CD14-positive monocyte (primary cell): Measurements from ENCODE around the gene RPGRIP1. TPM values are rescaled to one million over a fixed set of nuclear protein-coding genes. Genes with fewer than 3 reads are reported as not detected.

Experiments used
- DNase-seq, 3 donors: peaks; one replicate each; pipeline ENCODE4 v3.0.0-alpha.2; 2011 to 2022
- H2AFZ ChIP-seq: 2 replicates; pipeline ENCODE4 v1.6.0; 2012; ENCODE audit warnings: mild to moderate bottlenecking, low read depth, low read length, inconsistent platforms; ENCODE audit not compliant: insufficient read depth, poor library complexity, severe bottlenecking
- H3K27ac ChIP-seq, 2 donors: 1 replicate in 1 of 2; 2 replicates in 1 of 2; pipeline ENCODE4 v1.5.1; 2012 to 2013; ENCODE audit warnings: low read length in 2 of 2, control low read depth in 1 of 2, inconsistent platforms in 1 of 2, low read depth in 1 of 2, mild to moderate bottlenecking in 1 of 2
- H3K27me3 ChIP-seq, 2 donors: one replicate each; pipeline versions ENCODE4 v1.6.0 to v1.6.1; 2011 to 2013; ENCODE audit warnings: low read length in 2 of 2; ENCODE audit not compliant: control insufficient read depth in 2 of 2, insufficient read depth in 2 of 2
- H3K36me3 ChIP-seq, 2 donors: replicated peaks in 1 of 2; 1 replicate in 1 of 2; 2 replicates in 1 of 2; pipeline versions ENCODE4 v1.5.1 to v1.6.1; 2012 to 2013; ENCODE audit warnings: low read length in 2 of 2, control low read depth in 1 of 2, inconsistent platforms in 1 of 2, mild to moderate bottlenecking in 1 of 2; ENCODE audit not compliant: insufficient read depth in 2 of 2, control insufficient read depth in 1 of 2
- H3K4me1 ChIP-seq, 2 donors: 1 replicate in 1 of 2; 2 replicates in 1 of 2; pipeline versions ENCODE4 v1.5.1 to v1.6.1; 2012 to 2013; ENCODE audit warnings: low read length in 2 of 2, control low read depth in 1 of 2, inconsistent platforms in 1 of 2, mild to moderate bottlenecking in 1 of 2, moderate library complexity in 1 of 2; ENCODE audit not compliant: insufficient read depth in 2 of 2, control insufficient read depth in 1 of 2
- H3K4me2 ChIP-seq: replicated peaks from 2 replicates; pipeline ENCODE3; 2012; ENCODE audit warnings: low read length, moderate library complexity, mild to moderate bottlenecking; ENCODE audit not compliant: poor library complexity, severe bottlenecking; ENCODE audit errors: extremely low read depth
- H3K4me3 ChIP-seq, 3 experiments: fragments of 200-600 bp in 1 of 3; sonication (generic) in 1 of 3; replicated peaks in 1 of 3; 1 replicate in 2 of 3; 2 replicates in 1 of 3; pipeline ENCODE4 v1.5.1; 2011 to 2013; ENCODE audit warnings: low read length in 3 of 3, mild to moderate bottlenecking in 3 of 3, control low read depth in 2 of 3, low read depth in 2 of 3, inconsistent platforms in 1 of 3, moderate library complexity in 1 of 3
- H3K79me2 ChIP-seq: 2 replicates; pipeline ENCODE4 v1.6.0; 2012; ENCODE audit warnings: mild to moderate bottlenecking, control low read depth, inconsistent platforms, low read length, moderate library complexity; ENCODE audit not compliant: insufficient read depth
- H3K9ac ChIP-seq: 2 replicates; pipeline ENCODE4 v1.6.0; 2017; ENCODE audit warnings: low read length, mild to moderate bottlenecking; ENCODE audit not compliant: insufficient read depth, poor library complexity, severe bottlenecking
- H3K9me3 ChIP-seq, 2 donors: replicated peaks in 1 of 2; 1 replicate in 1 of 2; 2 replicates in 1 of 2; pipeline versions ENCODE4 v1.5.1 to v1.6.1; 2012 to 2013; ENCODE audit warnings: low read length in 2 of 2, control low read depth in 1 of 2; ENCODE audit not compliant: control insufficient read depth in 1 of 2, insufficient read depth in 1 of 2
- H4K20me1 ChIP-seq: 2 replicates; pipeline ENCODE4 v1.6.0; 2012; ENCODE audit warnings: mild to moderate bottlenecking, low read length, control low read depth, moderate library complexity; ENCODE audit not compliant: insufficient read depth
- H3K27ac Mint-ChIP-seq, 7 donors: one replicate each; pipeline ENCODE4 v1.8.0; 2020; ENCODE audit warnings: mild to moderate bottlenecking in 7 of 7, mixed read lengths in 7 of 7, moderate library complexity in 6 of 7, inconsistent platforms in 2 of 7
- H3K27me3 Mint-ChIP-seq, 3 donors: one replicate each; pipeline ENCODE4 v1.8.0; 2021 to 2022; ENCODE audit warnings: low read depth in 3 of 3, mild to moderate bottlenecking in 3 of 3, mixed read lengths in 3 of 3, moderate library complexity in 3 of 3, inconsistent platforms in 1 of 3
- H3K36me3 Mint-ChIP-seq, 2 donors: one replicate each; pipeline ENCODE4 v1.8.0; 2020; ENCODE audit warnings: mixed read lengths in 2 of 2, inconsistent platforms in 1 of 2, mild to moderate bottlenecking in 1 of 2
- H3K4me1 Mint-ChIP-seq: one replicate; pipeline ENCODE4 v1.8.0; 2020; ENCODE audit warnings: mild to moderate bottlenecking, mixed read lengths
- H3K4me3 Mint-ChIP-seq, 2 donors: one replicate each; pipeline ENCODE4 v1.8.0; 2020; ENCODE audit warnings: mild to moderate bottlenecking in 2 of 2, mixed read lengths in 2 of 2, moderate library complexity in 1 of 2
- H3K9me3 Mint-ChIP-seq, 7 donors: one replicate each; pipeline ENCODE4 v1.8.0; 2020 to 2022; ENCODE audit warnings: mixed read lengths in 7 of 7, mild to moderate bottlenecking in 6 of 7, moderate library complexity in 6 of 7, inconsistent platforms in 2 of 7
- WGBS: methylation state at CpG from one replicate; pipeline ENCODE4 v1.1.5; 2013; ENCODE audit warnings: missing lambda C conversion rate; ENCODE audit not compliant: insufficient coverage; 5-methylcytosine and 5-hydroxymethylcytosine counted together
- intact Hi-C, 2 donors: fragments of 100-400 bp; cut with micrococcal nuclease; formaldehyde crosslinking; loops; one replicate each; pipeline versions ENCODE4 v1.15.0 to v1.15.1; 2023
- polyA plus RNA-seq, 3 donors: library from polyadenylated mRNA; depleted of rRNA in 1 of 3; unstranded in 2 of 3; stranded (reverse) in 1 of 3; fragments of 300-500 nt in 2 of 3; fragments of >200 nt in 1 of 3; fragmentation: Illumina TruSeq in 2 of 3; gene quantifications; 1 replicate in 2 of 3; 2 replicates in 1 of 3; pipeline ENCODE4 v1.2.3, GENCODE V29; 2012 to 2021
- TF ChIP-seq, protein P1 (sequence below): fragments of 200-600 bp; IDR thresholded peaks from one replicate; pipeline ENCODE4 v1.8.0; 2022; ENCODE audit warnings: antibody characterized with exemption, mild to moderate bottlenecking

Gene RPGRIP1
- polyA plus RNA-seq, 3 donors, result 4.7 to 10.4 (median 7.4) TPM

DNA sequence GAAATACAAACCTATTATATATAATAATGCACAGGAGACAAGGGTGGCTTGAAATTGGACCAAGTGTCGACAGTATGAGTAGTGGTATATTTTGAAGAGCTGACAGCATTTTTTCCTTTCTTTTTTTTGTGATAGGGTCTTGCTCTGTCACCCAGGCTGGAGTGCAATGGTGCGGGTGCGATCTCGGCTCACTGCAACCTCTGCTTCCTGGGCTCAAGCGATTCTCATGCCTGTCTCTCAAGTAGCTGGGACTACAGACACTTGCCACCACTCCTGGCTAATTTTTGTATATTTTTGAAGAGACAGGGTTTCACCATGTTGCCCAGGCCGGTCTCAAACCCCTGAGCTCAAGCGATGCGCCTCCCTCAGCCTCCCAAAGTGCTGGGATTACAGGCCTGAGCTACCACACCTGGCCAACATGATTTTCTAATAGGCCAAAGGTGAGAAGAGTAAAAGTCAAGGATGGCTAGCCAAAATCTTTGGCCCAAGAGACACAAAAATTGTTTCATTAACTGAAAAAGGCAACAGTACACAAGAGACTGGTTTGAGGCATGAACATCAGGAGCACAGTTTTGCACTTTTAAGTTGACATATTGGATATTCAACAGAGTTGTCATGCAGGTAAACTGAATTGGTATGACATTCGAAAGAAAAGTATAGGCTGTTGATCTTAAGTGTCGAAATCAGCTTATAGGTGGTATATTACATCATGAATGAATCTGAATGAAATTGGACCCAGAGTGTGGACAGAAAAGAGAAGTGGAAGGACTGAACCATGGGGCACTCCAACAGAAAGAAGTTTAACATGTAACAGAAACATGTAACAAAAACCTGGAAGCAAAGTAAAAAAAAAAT is 23.1 kb upstream of the RPGRIP1 start:
- Histone ChIP-seq H3K9me3 (no peaks in the 10 kb centered on the region), H3K4me1 (peaks cover 13 to 27% of the 10 kb centered on the region in 2 donors), H3K9ac (no peak overlapping the region), H3K27me3 (no peaks in the 10 kb centered on the region), H3K4me2 (no peak overlapping the region), H3K36me3 (peaks cover 71 to 94% of the 10 kb centered on the region in 2 donors), H2AFZ (no peak overlapping the region), H3K79me2 (peaks cover 100% of the 10 kb centered on the region), H4K20me1 (peaks cover 100% of the 10 kb centered on the region), H3K27ac (peak overlapping the region; percentile 32 to 66), H3K4me3 (no peak overlapping the region)
- peak overlapping the region in 1 of 2 donors; percentile 8 for H3K4me3 Mint-ChIP-seq
- intact Hi-C loops, result no loop called here
- peak overlapping the region; percentile 64 to 90 (median 87) for H3K27ac Mint-ChIP-seq
- peaks cover 40% of the 10 kb centered on the region for H3K4me1 Mint-ChIP-seq
- no peaks in the 10 kb centered on the region for H3K27me3 Mint-ChIP-seq
- no peaks in the 10 kb centered on the region for H3K9me3 Mint-ChIP-seq
- peaks cover 56 to 96% of the 10 kb centered on the region in 2 donors for H3K36me3 Mint-ChIP-seq
- WGBS, result 73% methylated on average over 3 of the region's 10 CpGs
- peak in 2 of 3 donors; percentile 36 to 65 for DNase-seq
- TF ChIP-seq, protein P1, sequence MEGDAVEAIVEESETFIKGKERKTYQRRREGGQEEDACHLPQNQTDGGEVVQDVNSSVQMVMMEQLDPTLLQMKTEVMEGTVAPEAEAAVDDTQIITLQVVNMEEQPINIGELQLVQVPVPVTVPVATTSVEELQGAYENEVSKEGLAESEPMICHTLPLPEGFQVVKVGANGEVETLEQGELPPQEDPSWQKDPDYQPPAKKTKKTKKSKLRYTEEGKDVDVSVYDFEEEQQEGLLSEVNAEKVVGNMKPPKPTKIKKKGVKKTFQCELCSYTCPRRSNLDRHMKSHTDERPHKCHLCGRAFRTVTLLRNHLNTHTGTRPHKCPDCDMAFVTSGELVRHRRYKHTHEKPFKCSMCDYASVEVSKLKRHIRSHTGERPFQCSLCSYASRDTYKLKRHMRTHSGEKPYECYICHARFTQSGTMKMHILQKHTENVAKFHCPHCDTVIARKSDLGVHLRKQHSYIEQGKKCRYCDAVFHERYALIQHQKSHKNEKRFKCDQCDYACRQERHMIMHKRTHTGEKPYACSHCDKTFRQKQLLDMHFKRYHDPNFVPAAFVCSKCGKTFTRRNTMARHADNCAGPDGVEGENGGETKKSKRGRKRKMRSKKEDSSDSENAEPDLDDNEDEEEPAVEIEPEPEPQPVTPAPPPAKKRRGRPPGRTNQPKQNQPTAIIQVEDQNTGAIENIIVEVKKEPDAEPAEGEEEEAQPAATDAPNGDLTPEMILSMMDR, result no peak

DNA sequence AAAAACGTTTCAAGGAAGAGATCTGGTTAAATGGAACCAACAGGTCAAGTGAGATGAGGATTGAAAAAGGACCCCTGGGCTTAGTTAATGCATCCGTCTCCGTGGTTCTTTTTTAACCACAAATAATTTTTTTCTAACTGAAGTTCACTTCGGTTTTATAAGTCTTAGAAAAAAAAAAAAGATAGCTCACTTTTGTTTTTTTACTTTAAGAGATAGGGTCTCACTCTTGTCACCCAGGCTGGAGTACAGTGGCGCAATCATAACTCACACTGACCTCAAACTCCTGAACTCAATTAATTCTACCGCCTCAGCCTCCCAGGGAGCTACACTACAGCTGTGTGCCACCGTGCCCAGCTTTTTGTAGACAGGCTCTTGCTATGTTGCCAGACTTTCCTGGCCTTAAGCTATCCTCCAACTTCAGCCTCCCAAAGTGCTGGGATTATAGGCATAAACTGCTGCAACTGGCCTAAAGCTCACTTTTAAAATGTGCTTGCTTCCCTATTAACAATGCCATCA is 22.4 kb upstream of the RPGRIP1 start:
- DNase-seq, result peak in 1 of 3 donors; percentile 44
- Histone ChIP-seq H3K79me2 (peaks cover 100% of the 10 kb centered on the region), H3K27ac (peak overlapping the region; percentile 57 to 66), H4K20me1 (peaks cover 100% of the 10 kb centered on the region), H3K27me3 (no peaks in the 10 kb centered on the region), H3K4me2 (no peak overlapping the region), H3K4me3 (no peak overlapping the region), H3K9me3 (no peaks in the 10 kb centered on the region), H3K9ac (no peak overlapping the region), H2AFZ (no peak overlapping the region), H3K4me1 (peaks cover 13 to 27% of the 10 kb centered on the region in 2 donors), H3K36me3 (peaks cover 71 to 94% of the 10 kb centered on the region in 2 donors)
- H3K27me3 Mint-ChIP-seq, result no peaks in the 10 kb centered on the region
- intact Hi-C loops, result no loop called here
- H3K4me1 Mint-ChIP-seq, result peaks cover 43% of the 10 kb centered on the region
- TF ChIP-seq, protein P1, result no peak
- peak overlapping the region; percentile 64 to 90 (median 87) for H3K27ac Mint-ChIP-seq
- no peaks in the 10 kb centered on the region for H3K9me3 Mint-ChIP-seq
- peaks cover 56 to 96% of the 10 kb centered on the region in 2 donors for H3K36me3 Mint-ChIP-seq
- 4% methylated on average over 3 of the region's 7 CpGs for WGBS
- peak overlapping the region in 1 of 2 donors; percentile 8 for H3K4me3 Mint-ChIP-seq
